GM18508 (cell line): Measurements from ENCODE around the gene ST3GAL4.

ENCODE experiments used
- ATAC-seq: cut with Tn5 transposase; IDR thresholded peaks from one replicate; pipeline ENCODE4 v1.9.1; 2021; ENCODE audit warnings: moderate number of reproducible peaks; ENCODE audit not compliant: insufficient read depth, unreplicated experiment

Gene ST3GAL4

GRCh38 chr11:126328938-126329643, 26.4 kb upstream of the ST3GAL4 start:
- no peak for ATAC-seq

- no peak for ATAC-seq
These were observed 25.8 kb upstream of the ST3GAL4 start for GRCh38 chr11:126329644-126330211.

- no peak for ATAC-seq
These were observed 24.2 kb upstream of the ST3GAL4 start for GRCh38 chr11:126331286-126331685.

GRCh38 chr11:126332221-126332711, 23.2 kb upstream of the ST3GAL4 start:
- no peak for ATAC-seq

GRCh38 chr11:126333142-126333541, 22.3 kb upstream of the ST3GAL4 start:
- ATAC-seq = no peak

- no peak for ATAC-seq
These were observed 20.6 kb upstream of the ST3GAL4 start for GRCh38 chr11:126334659-126335462.

GRCh38 chr11:126335463-126335760, 20.1 kb upstream of the ST3GAL4 start:
- ATAC-seq = no peak

- no peak for ATAC-seq
These were observed 19.3 kb upstream of the ST3GAL4 start for GRCh38 chr11:126336138-126336541.

- no peak for ATAC-seq
These were observed 18.8 kb upstream of the ST3GAL4 start for GRCh38 chr11:126336671-126337101.

- ATAC-seq = no peak
These were observed 18.4 kb upstream of the ST3GAL4 start for GRCh38 chr11:126337126-126337473.

GRCh38 chr11:126337474-126338241, 17.8 kb upstream of the ST3GAL4 start:
- no peak for ATAC-seq

GRCh38 chr11:126338346-126339055, 17.0 kb upstream of the ST3GAL4 start:
- no peak for ATAC-seq

GRCh38 chr11:126339073-126339862, 16.2 kb upstream of the ST3GAL4 start:
- ATAC-seq = no peak

- ATAC-seq = no peak
These were observed 15.5 kb upstream of the ST3GAL4 start for GRCh38 chr11:126339863-126340434.

- no peak for ATAC-seq
These were observed 14.4 kb upstream of the ST3GAL4 start for GRCh38 chr11:126340960-126341606.

GRCh38 chr11:126341760-126342161, 13.7 kb upstream of the ST3GAL4 start:
- no peak for ATAC-seq

GRCh38 chr11:126343051-126343450, 12.4 kb upstream of the ST3GAL4 start:
- no peak for ATAC-seq
